Measurements from ENCODE around the gene GPN3. TPM values are rescaled to one million over a fixed set of nuclear protein-coding genes. Genes with fewer than 3 reads are reported as not detected.
"Not testable (repeated sequence)": the region's sequence is repeated elsewhere in the genome, so short reads cannot be mapped to it uniquely, and the experiment has no call there.

GPN3 gene
- 10 to 100 TPM; 18.2 to 23.4 TPM for total RNA-seq
- long read RNA-seq, donor 1, transcript GPN3-201 (8 exons, 1,468 nt), result major isoform, 8 of 9 reads
- long read RNA-seq, donor 1, partial matches to known transcripts, result 0 of 9 reads
- long read RNA-seq, donor 1, other reads (novel, unspliced or antisense), result 1 of 9 reads
- long read RNA-seq, donor 2, transcript GPN3-201 (8 exons, 1,468 nt), result major isoform, 36 of 38 reads
- long read RNA-seq, donor 2, partial matches to known transcripts, result 1 of 38 reads
- long read RNA-seq, donor 2, other reads (novel, unspliced or antisense), result 1 of 38 reads

GRCh38 chr12:110468214-110469048, at the start of gene GPN3, which contains the start of gene FAM216A:
TSS of gene GPN3 (minus strand) at chr12:110468257. CDS start at chr12:110468203, 54 bp downstream.
TSS of gene FAM216A (plus strand) at chr12:110468845. CDS start at chr12:110468876, 31 bp downstream.
- intact Hi-C loops (cut with DNase I), result no loop called here
- DNase-seq (ENCODE audit: low spot score), result peak; percentile 98

GRCh38 chr12:110516995-110517394, 48.9 kb upstream of the GPN3 start:
- DNase-seq (ENCODE audit: low spot score), result no peak
- intact Hi-C loops (cut with DNase I), result no loop called here

- intact Hi-C loops (cut with DNase I), result loop anchor here in 1 of 2 donors (5.0 kb wide), 1 partner anchor 98 kb away; the partner anchor contains the start of gene TCTN1
Measured at GRCh38 chr12:110514363-110514762, 46.3 kb upstream of the GPN3 start.

GRCh38 chr12:110513842-110514241, 45.8 kb upstream of the GPN3 start:
- intact Hi-C loops (cut with DNase I), result loop anchor here in 1 of 2 donors (5.0 kb wide), 1 partner anchor 98 kb away; the partner anchor contains the start of gene TCTN1
- no peak for DNase-seq (ENCODE audit: low spot score)

More at GRCh38 chr12:110514363-110514762, 46.3 kb upstream of the GPN3 start:
- no peak for DNase-seq (ENCODE audit: low spot score)

GRCh38 chr12:110508071-110508586, 40.1 kb upstream of the GPN3 start:
- no peak for DNase-seq (ENCODE audit: low spot score)
- intact Hi-C loops (cut with DNase I), result no loop called here

GRCh38 chr12:110505332-110505731, 37.3 kb upstream of the GPN3 start:
- no peak for DNase-seq (ENCODE audit: low spot score)
- intact Hi-C loops (cut with DNase I), result no loop called here

- no peak for DNase-seq (ENCODE audit: low spot score)
- intact Hi-C loops (cut with DNase I), result no loop called here
Measured at GRCh38 chr12:110503432-110503831, 35.4 kb upstream of the GPN3 start.

GRCh38 chr12:110501752-110502738, 34.0 kb upstream of the GPN3 start, which contains the start of the genes RAD9B and VPS29:
TSS of gene RAD9B (plus strand) at chr12:110502331. CDS start at chr12:110502338, 7 bp downstream.
TSS of gene VPS29 (minus strand) at chr12:110502111. CDS start at chr12:110502051, 60 bp downstream.
- intact Hi-C loops (cut with DNase I), result no loop called here
- peak; percentile 99 for DNase-seq (ENCODE audit: low spot score)

GRCh38 chr12:110501399-110501751, 33.3 kb upstream of the GPN3 start:
- intact Hi-C loops (cut with DNase I), result no loop called here
- no peak for DNase-seq (ENCODE audit: low spot score)

GRCh38 chr12:110498984-110499706, 31.1 kb upstream of the GPN3 start:
- intact Hi-C loops (cut with DNase I), result no loop called here
- DNase-seq (ENCODE audit: low spot score), result no peak

GRCh38 chr12:110475426-110475825, 7.4 kb upstream of the GPN3 start:
- no peak for DNase-seq (ENCODE audit: low spot score)

GRCh38 chr12:110467847-110468213, 227 bp downstream of the GPN3 start:
- intact Hi-C loops (cut with DNase I), result no loop called here
- no peak for DNase-seq (ENCODE audit: low spot score)

More at GRCh38 chr12:110475426-110475825, 7.4 kb upstream of the GPN3 start:
- intact Hi-C loops (cut with DNase I), result loop anchor here in 1 of 2 donors (5.0 kb wide), 1 partner anchor 367 kb away; no protein-coding TSS in a partner anchor

GRCh38 chr12:110466791-110467190, 1.3 kb downstream of the GPN3 start:
- intact Hi-C loops (cut with DNase I), result no loop called here
- no peak for DNase-seq (ENCODE audit: low spot score)

GRCh38 chr12:110465765-110466164, 2.3 kb downstream of the GPN3 start:
- intact Hi-C loops (cut with DNase I); DNase-seq (ENCODE audit: low spot score): not testable (repeated sequence)

GRCh38 chr12:110465024-110465423, 3.0 kb downstream of the GPN3 start:
- intact Hi-C loops (cut with DNase I), result no loop called here
- no peak for DNase-seq (ENCODE audit: low spot score)

- intact Hi-C loops (cut with DNase I); DNase-seq (ENCODE audit: low spot score): not testable (repeated sequence)
Measured at GRCh38 chr12:110461189-110461588, 6.9 kb downstream of the GPN3 start.

GRCh38 chr12:110458756-110459155, 9.3 kb downstream of the GPN3 start:
- intact Hi-C loops (cut with DNase I), result no loop called here
- DNase-seq (ENCODE audit: low spot score), result no peak
